Cerebellar cortex (tissue), 1 donor: Measurements from ENCODE around the gene ITSN1.
"Not testable (repeated sequence)": the region's sequence is repeated elsewhere in the genome, so short reads cannot be mapped to it uniquely, and the experiment has no call there.

ENCODE experiments used
- DNase-seq: peaks from one replicate; pipeline ENCODE4 v3.0.0-alpha.2; 2015; ENCODE audit warnings: low spot score

Gene ITSN1

GRCh38 chr21:33769057-33769456, 126.8 kb downstream of the ITSN1 start:
- DNase-seq, result no peak

GRCh38 chr21:33770542-33770941, 128.2 kb downstream of the ITSN1 start:
- no peak for DNase-seq

- no peak for DNase-seq
Observed at GRCh38 chr21:33771976-33772375, 129.7 kb downstream of the ITSN1 start.

GRCh38 chr21:33774551-33774950, 132.2 kb downstream of the ITSN1 start:
- no peak for DNase-seq

- DNase-seq, result no peak
Observed at GRCh38 chr21:33775100-33775828, 133.0 kb downstream of the ITSN1 start.

GRCh38 chr21:33780631-33781030, 138.3 kb downstream of the ITSN1 start:
- no peak for DNase-seq

GRCh38 chr21:33781121-33781520, 138.8 kb downstream of the ITSN1 start:
- DNase-seq, result no peak

GRCh38 chr21:33783187-33783979, 141.1 kb downstream of the ITSN1 start:
- no peak for DNase-seq

- no peak for DNase-seq
Observed at GRCh38 chr21:33787431-33787830, 145.1 kb downstream of the ITSN1 start.

- not testable (repeated sequence) for DNase-seq
Observed at GRCh38 chr21:33788438-33788837, 146.1 kb downstream of the ITSN1 start.

- DNase-seq, result peak; percentile 14
Observed at GRCh38 chr21:33789697-33790096, 147.4 kb downstream of the ITSN1 start.

GRCh38 chr21:33791073-33791472, 148.8 kb downstream of the ITSN1 start:
- no peak for DNase-seq

GRCh38 chr21:33794596-33794995, 152.3 kb downstream of the ITSN1 start:
- DNase-seq, result no peak

- no peak for DNase-seq
Observed at GRCh38 chr21:33797565-33797964, 155.3 kb downstream of the ITSN1 start.

- DNase-seq, result no peak
Observed at GRCh38 chr21:33799378-33800090, 157.2 kb downstream of the ITSN1 start.

- no peak for DNase-seq
Observed at GRCh38 chr21:33800753-33801423, 158.6 kb downstream of the ITSN1 start.

- DNase-seq, result no peak
Observed at GRCh38 chr21:33801424-33802405, 159.4 kb downstream of the ITSN1 start.

GRCh38 chr21:33802481-33802880, 160.2 kb downstream of the ITSN1 start:
- DNase-seq, result no peak

- no peak for DNase-seq
Observed at GRCh38 chr21:33808715-33809367, 166.5 kb downstream of the ITSN1 start.

- DNase-seq, result no peak
Observed at GRCh38 chr21:33810766-33811165, 168.5 kb downstream of the ITSN1 start.
